Epithelial cell of proximal tubule (primary cell): ENCODE results near the gene COPZ1. TPM values are rescaled to one million over a fixed set of nuclear protein-coding genes. Genes with fewer than 3 reads are reported as not detected.
"Not testable (repeated sequence)": the region's sequence is repeated elsewhere in the genome, so short reads cannot be mapped to it uniquely, and the experiment has no call there.

Source experiments
- DNase-seq: peaks from one replicate; pipeline ENCODE4 v3.0.0-alpha.2; 2011; ENCODE audit warnings: low read depth
- H3K4me3 ChIP-seq: 2 replicates; pipeline ENCODE4 v1.5.1; 2011; ENCODE audit warnings: low read depth, mild to moderate bottlenecking, low read length
- total RNA-seq: library from RNA; depleted of rRNA; stranded (reverse); fragments of >200 nt; gene quantifications from 2 replicates; pipeline ENCODE4 v1.2.3, GENCODE V29; 2015
- TF ChIP-seq, protein P1 (sequence below): conservative IDR thresholded peaks from 2 replicates; pipeline ENCODE4 v1.5.1; 2012; ENCODE audit warnings: low read depth, mild to moderate bottlenecking, low read length

The COPZ1 gene, protein sequence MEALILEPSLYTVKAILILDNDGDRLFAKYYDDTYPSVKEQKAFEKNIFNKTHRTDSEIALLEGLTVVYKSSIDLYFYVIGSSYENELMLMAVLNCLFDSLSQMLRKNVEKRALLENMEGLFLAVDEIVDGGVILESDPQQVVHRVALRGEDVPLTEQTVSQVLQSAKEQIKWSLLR
- total RNA-seq, result 107 and 144 TPM in 2 replicates

DNA sequence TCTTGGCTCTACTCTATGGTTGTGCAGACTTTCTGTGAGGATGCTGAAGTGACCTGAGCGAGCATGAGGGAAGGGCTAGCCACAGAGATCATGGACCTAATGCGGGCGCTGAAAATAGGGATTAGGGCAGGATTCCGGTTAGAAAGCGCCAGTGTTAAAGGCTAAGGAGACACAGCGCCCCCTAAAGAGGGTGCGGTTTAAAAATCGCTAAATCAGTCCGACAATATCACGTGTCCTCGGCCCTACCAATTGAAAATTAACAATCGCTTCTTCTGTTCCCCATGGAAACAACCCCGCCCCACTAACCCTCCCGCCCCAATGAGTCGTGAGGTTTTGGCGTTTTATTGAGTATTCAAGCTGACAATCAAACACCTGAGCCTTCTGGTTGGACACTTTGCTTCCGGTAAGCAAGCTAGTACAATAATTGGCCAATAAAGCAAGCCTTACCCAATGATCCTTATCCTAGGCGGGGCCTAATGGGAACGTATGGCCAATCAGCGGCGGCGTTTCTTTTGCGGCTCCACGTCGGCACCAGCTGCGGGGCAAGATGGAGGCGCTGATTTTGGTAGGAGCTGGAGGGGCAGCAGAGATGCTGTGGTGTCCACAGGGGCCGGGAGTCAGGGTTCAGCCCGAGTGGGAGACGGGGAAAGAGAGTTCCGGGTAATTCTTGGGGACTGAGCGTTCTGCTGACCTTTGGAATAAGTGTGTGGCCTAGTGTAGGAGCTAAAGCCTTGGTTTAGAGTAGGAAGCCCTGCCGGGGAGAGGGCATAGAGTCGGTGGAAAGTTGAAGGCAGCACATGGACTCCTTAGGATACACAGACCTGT, at the start of gene COPZ1:
TSS of gene COPZ1 (plus strand) at position 515 of the 825 bp plus-strand sequence. CDS start at position 548, 33 bp downstream.
- peak; percentile 98 for DNase-seq
- peak within 1 kb of the TSS; percentile 99 for H3K4me3 ChIP-seq
- TF ChIP-seq, protein P1, sequence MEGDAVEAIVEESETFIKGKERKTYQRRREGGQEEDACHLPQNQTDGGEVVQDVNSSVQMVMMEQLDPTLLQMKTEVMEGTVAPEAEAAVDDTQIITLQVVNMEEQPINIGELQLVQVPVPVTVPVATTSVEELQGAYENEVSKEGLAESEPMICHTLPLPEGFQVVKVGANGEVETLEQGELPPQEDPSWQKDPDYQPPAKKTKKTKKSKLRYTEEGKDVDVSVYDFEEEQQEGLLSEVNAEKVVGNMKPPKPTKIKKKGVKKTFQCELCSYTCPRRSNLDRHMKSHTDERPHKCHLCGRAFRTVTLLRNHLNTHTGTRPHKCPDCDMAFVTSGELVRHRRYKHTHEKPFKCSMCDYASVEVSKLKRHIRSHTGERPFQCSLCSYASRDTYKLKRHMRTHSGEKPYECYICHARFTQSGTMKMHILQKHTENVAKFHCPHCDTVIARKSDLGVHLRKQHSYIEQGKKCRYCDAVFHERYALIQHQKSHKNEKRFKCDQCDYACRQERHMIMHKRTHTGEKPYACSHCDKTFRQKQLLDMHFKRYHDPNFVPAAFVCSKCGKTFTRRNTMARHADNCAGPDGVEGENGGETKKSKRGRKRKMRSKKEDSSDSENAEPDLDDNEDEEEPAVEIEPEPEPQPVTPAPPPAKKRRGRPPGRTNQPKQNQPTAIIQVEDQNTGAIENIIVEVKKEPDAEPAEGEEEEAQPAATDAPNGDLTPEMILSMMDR, result peak; percentile 80

DNA sequence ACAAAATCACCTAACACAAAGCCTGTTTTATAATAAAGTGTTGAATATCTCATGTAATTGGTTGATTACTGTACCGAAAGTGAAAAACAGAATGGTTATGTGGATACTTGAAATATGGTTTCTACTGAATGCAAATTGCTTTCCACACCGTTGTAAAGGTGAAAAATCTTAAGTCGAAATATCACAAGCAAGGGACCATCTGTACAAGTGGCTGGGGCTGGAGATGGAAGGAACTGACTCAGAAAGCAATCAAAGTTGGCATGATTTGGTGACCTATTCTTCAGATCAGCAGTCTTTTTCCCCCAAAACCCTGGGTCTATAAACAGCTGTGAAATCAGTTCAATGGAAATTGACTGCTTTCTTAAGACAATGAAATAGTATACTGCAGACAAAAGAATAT, 48.6 kb upstream of the COPZ1 start:
- no peak overlapping the region for H3K4me3 ChIP-seq
- DNase-seq, result no peak

DNA sequence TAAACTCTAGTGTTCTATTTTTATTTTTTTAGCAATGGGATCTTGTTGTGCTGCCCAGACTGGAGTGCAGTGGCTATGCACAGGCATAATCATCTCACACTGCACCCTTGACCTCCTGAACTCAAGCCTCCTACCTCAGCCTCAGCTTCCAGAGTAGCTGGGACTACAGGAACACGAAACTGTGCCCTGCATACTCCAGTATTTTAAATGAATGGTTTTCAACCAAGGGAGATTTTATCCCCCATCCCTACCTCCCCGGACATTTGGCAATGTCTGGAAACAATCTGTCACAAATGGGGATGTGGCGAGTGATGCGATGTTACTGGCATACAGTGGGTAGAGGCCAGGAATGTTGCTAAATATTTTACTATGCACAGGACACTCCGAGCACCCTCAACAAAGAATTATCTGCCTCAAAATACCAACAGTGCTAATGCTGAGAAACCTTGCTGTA, 47.1 kb upstream of the COPZ1 start:
- DNase-seq, result no peak
- TF ChIP-seq, protein P1, result no peak

More for the DNA sequence above, 48.6 kb upstream of the COPZ1 start:
- TF ChIP-seq, protein P1, result no peak

DNA sequence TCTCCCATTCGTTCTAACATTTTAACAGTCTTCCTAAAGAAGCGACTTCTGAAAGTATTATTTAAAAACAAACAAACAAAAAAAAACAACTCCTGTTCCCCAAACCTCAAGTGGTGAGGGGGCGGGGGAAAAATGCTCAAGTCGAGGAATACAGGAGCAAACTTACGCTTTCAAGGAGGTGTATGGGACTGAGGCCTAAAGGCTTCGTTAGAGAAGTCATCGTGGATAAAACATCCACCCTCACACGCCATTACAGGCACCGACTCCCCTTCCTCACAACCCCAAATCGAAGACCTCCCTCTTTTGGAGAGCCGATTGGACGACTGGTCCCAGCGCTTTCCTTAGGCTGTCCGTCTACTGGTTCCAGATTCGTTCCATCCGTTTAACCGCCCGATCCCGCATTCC, 45.7 kb upstream of the COPZ1 start:
- H3K4me3 ChIP-seq, result peak overlapping the region; percentile 90
- DNase-seq, result no peak
- TF ChIP-seq, protein P1, result no peak

More for the DNA sequence above, 47.1 kb upstream of the COPZ1 start:
- peak overlapping the region; percentile 90 for H3K4me3 ChIP-seq

DNA sequence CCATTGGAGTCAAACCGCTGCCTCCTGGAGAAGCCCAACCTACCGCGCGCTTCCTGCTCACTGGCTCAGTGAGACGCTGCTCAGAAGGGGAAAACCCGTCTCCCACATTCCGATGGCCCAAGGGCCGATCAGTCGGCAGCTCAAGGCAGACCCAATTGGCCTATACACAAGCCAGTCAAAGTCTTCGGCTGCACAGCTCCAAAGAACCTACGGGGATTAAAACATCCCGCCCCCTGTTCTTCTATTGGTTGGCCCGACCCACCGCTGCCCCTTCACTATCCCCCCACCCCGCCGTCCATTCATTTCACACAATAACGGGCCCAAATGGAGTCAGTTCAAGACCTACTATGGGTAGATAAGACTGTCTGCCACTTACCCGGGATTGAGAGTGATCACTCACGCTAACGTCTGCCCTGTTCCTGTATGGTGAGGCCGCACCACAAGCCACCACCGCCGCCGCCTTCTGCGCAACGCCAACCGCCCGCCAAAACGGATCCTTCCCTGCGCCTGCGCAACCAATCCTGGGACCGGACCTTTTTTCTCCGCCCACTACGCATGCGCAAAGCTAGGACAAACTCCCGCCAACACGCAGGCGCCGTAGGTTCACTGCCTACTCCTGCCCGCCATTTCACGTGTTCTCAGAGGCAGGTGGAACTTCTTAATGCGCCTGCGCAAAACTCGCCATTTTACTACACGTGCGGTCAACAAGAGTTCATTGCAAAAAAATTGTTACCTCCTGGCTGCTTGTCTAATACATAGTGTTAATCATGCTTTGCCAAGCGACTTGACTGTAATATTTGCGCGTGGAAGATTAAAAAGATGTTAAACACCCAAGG, 45.1 kb upstream of the COPZ1 start, which contains the start of gene CBX5:
TSS of gene CBX5 (minus strand) at position 491 of the 836 bp plus-strand sequence. CDS start 22,472 bp downstream, outside the sequence.
- DNase-seq, result peak; percentile 98
- peak within 1 kb of the TSS; percentile 90 for H3K4me3 ChIP-seq
- TF ChIP-seq, protein P1, result no peak

DNA sequence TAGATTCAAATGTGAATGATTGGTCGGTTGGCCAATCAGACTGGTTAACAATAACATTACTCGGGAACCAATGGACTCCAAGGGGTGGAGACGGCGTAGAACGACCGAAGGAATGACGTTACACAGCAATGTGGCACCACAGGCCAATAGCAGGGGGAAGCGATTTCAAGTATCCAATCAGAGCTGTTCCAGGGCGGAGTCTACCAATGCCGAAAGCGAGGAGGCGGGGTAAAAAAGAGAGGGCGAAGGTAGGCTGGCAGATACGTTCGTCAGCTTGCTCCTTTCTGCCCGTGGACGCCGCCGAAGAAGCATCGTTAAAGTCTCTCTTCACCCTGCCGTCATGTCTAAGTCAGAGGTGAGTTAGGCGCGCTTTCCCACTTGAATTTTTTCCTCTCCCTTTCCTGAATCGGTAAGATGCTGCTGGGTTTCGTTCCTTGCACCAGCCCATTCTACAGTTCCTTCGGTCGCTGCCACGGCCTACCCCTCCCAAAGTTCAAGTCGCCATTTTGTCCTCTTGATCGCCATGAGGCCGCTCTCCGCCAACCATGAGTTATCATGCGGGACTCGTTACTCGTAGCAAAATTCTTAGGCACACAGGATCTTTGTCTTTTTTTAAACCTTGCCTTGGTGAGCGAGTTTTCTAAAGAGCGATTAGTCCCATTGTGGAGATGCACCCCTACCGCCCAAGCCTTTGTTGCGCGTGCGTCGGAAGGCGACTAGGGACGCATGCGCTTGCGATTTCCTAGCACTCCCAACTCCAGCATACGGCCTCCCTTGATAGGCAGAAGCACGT, 44.3 kb upstream of the COPZ1 start, which contains the start of gene HNRNPA1:
TSS of gene HNRNPA1 (plus strand) at position 259 of the 793 bp plus-strand sequence. CDS start at position 341, 82 bp downstream.
- DNase-seq, result peak; percentile 99
- TF ChIP-seq, protein P1, result no peak
- peak within 1 kb of the TSS; percentile 90 for H3K4me3 ChIP-seq

DNA sequence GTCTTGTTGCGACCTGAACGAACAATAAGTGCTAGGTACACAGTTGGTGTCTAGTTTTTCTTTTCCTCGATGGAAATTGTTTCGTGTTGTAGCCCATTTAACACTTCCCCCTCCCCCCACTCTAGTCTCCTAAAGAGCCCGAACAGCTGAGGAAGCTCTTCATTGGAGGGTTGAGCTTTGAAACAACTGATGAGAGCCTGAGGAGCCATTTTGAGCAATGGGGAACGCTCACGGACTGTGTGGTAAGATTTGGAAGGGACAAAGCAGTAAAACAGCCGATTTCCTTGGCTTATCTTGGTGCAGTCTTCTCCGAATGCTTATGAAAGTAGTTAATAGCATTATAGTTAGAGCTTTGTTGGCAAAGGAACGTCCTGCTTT, 43.7 kb upstream of the COPZ1 start:
- not testable (repeated sequence) for DNase-seq
- peak overlapping the region; percentile 90 for H3K4me3 ChIP-seq

DNA sequence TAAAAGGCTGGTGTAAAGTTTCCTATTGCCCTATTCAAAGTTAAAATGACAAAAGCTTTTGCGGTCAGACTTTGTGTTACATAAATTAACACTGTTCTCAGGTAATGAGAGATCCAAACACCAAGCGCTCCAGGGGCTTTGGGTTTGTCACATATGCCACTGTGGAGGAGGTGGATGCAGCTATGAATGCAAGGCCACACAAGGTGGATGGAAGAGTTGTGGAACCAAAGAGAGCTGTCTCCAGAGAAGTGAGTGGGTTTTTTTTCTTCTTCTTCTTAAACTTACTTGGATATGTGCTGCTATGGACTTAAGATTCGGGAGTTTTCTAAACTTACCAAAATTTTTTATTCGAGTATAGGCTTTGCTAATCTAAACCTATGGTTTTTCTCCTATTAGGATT, 43.2 kb upstream of the COPZ1 start:
- not testable (repeated sequence) for DNase-seq
- peak overlapping the region; percentile 90 for H3K4me3 ChIP-seq
